ENCODE measurements around the gene POTEG.
"Not testable (repeated sequence)": the region's sequence is repeated elsewhere in the genome, so short reads cannot be mapped to it uniquely, and the experiment has no call there.

DNA sequence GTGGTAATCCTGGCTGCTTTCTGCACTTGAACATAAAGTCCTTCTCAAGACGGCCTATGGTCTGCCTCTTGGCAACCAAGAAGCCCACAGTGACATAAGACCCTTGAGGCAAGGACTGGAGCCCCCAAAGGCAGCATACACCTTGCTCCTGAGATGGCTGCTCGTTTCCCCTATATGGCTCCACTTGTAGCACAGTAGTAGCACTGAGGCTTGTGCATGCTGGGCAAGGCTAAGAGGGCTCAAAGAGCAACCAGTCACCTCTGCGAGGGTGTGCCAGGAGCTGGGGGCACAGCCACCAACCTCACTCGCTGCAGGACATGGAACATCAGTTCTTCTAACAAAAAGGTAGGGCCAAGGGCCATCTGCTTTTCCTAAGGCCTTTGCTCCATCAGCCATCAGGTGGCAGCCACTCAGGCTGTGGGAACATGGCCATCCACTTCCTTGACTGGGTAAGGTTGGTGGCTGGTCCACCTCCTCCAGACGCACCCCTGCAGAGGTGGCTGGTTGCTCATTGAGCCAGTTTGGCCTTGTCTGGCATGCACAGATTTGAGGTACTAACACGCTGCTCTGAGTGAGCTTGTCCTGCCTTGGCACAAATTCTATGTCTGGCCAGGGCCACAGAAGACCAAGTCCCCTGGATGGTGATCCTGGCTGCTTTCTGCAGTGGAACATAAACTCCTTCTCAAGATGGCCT, 49.9 kb downstream of the POTEG start:
- TF ChIP-seq, protein P1, sequence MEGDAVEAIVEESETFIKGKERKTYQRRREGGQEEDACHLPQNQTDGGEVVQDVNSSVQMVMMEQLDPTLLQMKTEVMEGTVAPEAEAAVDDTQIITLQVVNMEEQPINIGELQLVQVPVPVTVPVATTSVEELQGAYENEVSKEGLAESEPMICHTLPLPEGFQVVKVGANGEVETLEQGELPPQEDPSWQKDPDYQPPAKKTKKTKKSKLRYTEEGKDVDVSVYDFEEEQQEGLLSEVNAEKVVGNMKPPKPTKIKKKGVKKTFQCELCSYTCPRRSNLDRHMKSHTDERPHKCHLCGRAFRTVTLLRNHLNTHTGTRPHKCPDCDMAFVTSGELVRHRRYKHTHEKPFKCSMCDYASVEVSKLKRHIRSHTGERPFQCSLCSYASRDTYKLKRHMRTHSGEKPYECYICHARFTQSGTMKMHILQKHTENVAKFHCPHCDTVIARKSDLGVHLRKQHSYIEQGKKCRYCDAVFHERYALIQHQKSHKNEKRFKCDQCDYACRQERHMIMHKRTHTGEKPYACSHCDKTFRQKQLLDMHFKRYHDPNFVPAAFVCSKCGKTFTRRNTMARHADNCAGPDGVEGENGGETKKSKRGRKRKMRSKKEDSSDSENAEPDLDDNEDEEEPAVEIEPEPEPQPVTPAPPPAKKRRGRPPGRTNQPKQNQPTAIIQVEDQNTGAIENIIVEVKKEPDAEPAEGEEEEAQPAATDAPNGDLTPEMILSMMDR (conservative IDR thresholded peaks at IDR 0.05; ENCODE audit: low read length), result not testable (repeated sequence)
- not testable (repeated sequence) for TF ChIP-seq EZH2phosphoT487 (IDR thresholded peaks at IDR 0.05; ENCODE audit: borderline replicate concordance, low read depth, low read length)

All from OCI-LY7 (cell line).